GM19328 (cell line): ENCODE data around the gene SSH2.

ENCODE experiments used
- ATAC-seq: cut with Tn5 transposase; IDR thresholded peaks from one replicate; pipeline ENCODE4 v1.9.1; 2021; ENCODE audit warnings: mild to moderate bottlenecking, moderate library complexity; ENCODE audit not compliant: unreplicated experiment

The SSH2 gene

GRCh38 chr17:29711588-29712385 lies 218.2 kb downstream of the SSH2 start:
- no peak for ATAC-seq

GRCh38 chr17:29710891-29711418 lies 219.1 kb downstream of the SSH2 start:
- no peak for ATAC-seq

- ATAC-seq, result no peak
These were observed 219.5 kb downstream of the SSH2 start for GRCh38 chr17:29710520-29710884.

- ATAC-seq, result no peak
These were observed 220.0 kb downstream of the SSH2 start for GRCh38 chr17:29709866-29710519.

- ATAC-seq, result no peak
These were observed 222.8 kb downstream of the SSH2 start for GRCh38 chr17:29707212-29707571.

- ATAC-seq, result no peak
These were observed 224.0 kb downstream of the SSH2 start for GRCh38 chr17:29706045-29706431.

- ATAC-seq, result no peak
These were observed 224.6 kb downstream of the SSH2 start for GRCh38 chr17:29705386-29705785.

GRCh38 chr17:29699283-29699682 lies 230.7 kb downstream of the SSH2 start:
- ATAC-seq, result no peak

- no peak for ATAC-seq
These were observed 231.2 kb downstream of the SSH2 start for GRCh38 chr17:29698837-29699236.

- no peak for ATAC-seq
These were observed 231.8 kb downstream of the SSH2 start for GRCh38 chr17:29698019-29698777.

- ATAC-seq, result no peak
These were observed 232.7 kb downstream of the SSH2 start for GRCh38 chr17:29697371-29697770.

- ATAC-seq, result no peak
These were observed 235.0 kb downstream of the SSH2 start for GRCh38 chr17:29694918-29695563.

- no peak for ATAC-seq
These were observed 236.3 kb downstream of the SSH2 start for GRCh38 chr17:29693751-29694150.

- ATAC-seq, result no peak
These were observed 242.4 kb downstream of the SSH2 start for GRCh38 chr17:29687596-29687995.

- no peak for ATAC-seq
These were observed 242.9 kb downstream of the SSH2 start for GRCh38 chr17:29686993-29687590.

GRCh38 chr17:29683481-29683880 lies 246.5 kb downstream of the SSH2 start:
- ATAC-seq, result no peak

- no peak for ATAC-seq
These were observed 247.0 kb downstream of the SSH2 start for GRCh38 chr17:29682987-29683386.

- ATAC-seq, result no peak
These were observed 248.0 kb downstream of the SSH2 start for GRCh38 chr17:29682054-29682453.

- no peak for ATAC-seq
These were observed 252.2 kb downstream of the SSH2 start for GRCh38 chr17:29677824-29678223.

- no peak for ATAC-seq
These were observed 252.7 kb downstream of the SSH2 start for GRCh38 chr17:29677221-29677791.
